ENCODE results near the gene ZNF564.
"Not testable (repeated sequence)": the region's sequence is repeated elsewhere in the genome, so short reads cannot be mapped to it uniquely, and the experiment has no call there.

ZNF564 gene

DNA sequence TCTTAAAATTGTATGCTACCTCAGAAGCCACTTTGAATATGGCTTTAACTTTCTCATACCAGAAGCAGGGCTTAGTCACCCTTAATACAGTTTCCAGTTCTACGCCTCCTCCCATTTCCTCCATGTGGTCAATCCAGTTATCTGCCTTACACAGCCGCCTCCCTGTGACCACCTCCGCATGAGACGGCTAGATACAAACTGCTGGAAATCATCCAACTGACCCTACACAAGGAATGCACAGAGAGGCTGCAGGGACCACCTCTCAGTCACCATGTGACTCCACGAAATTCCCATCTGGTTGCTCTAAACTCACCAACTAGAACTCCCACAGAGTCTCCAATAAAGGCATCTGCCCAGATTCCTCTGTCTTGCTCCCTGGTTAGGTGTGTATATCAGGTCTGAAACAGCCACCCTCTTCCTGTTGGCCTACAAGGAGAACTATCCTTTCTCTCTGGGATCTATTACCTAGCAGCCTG, 6.8 kb downstream of the ZNF564 start:
- Mint-ChIP-seq H3K9me3 (peaks cover 5 to 10% of the 10 kb centered on the region in 2 donors), H3K27ac (no peak overlapping the region), H3K27me3 (no peaks in the 10 kb centered on the region), H3K4me3 (peak overlapping the region in 1 of 2 donors; percentile 37), H3K4me1 (peaks cover 56% of the 10 kb centered on the region)
- DNase-seq (no peak), ATAC-seq (peak; percentile 50)

DNA sequence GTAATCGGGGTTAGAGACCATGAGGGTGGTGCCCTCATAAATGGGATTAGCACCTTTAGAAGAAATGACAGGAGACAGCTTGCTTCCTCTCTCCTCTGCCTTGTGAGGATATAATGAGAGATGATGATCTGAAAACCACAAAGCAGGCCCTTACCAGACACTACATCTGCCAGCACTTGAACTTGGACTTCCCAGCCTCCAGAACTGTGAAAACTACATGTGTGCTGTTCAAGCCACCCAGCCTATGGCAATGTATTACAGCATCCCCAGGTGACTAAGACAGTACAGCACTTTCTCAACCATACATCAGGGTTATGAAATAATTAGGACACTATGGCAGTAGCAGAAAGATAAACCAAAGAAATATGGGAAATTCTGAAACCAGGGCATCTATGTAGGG, 7.4 kb downstream of the ZNF564 start:
- H3K4me3 Mint-ChIP-seq: no peak overlapping the region
- no peaks in the 10 kb centered on the region for H3K27me3 Mint-ChIP-seq
- H3K4me1 Mint-ChIP-seq: peaks cover 50% of the 10 kb centered on the region
- ATAC-seq: peak; percentile 54
- H3K27ac Mint-ChIP-seq: no peak overlapping the region
- peaks cover 5 to 10% of the 10 kb centered on the region in 2 donors for H3K9me3 Mint-ChIP-seq
- DNase-seq: no peak

DNA sequence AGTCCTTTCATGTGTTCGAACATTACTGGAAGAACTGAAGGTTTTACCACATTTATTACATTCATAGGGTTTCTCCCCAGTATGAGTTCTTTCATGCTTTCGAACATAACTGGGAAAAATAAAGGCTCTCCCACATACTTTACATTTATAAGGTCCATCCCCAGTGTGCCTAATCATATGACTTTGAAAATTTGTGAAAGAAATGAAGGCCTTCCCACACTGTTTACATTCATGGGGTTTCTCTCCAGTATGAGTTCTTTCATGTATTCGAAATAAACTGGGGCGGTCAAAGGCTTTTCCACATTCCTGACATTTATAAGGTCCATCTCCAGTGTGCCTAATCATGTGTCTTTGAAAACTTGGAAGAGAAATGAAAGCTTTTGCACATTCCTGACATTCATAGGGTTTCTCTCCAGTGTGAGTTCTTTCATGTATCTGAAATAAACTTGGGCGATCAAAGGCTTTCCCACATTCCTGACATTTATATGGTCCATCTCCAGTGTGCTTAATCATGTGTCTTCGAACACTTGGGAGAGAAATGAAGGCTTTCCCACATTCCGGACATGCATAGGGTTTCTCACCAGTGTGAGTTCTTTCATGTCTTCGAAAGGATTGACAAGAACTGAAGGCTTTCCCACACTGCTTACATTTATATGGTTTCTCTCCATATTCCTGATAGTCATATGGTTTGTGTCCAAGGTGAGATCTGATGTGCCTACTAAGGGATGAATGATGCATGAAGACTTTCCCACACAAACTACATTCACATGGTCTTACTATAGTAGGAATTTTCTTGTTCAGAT, 24.0 kb downstream of the ZNF564 start:
- no peak overlapping the region for H3K27ac Mint-ChIP-seq

DNA sequence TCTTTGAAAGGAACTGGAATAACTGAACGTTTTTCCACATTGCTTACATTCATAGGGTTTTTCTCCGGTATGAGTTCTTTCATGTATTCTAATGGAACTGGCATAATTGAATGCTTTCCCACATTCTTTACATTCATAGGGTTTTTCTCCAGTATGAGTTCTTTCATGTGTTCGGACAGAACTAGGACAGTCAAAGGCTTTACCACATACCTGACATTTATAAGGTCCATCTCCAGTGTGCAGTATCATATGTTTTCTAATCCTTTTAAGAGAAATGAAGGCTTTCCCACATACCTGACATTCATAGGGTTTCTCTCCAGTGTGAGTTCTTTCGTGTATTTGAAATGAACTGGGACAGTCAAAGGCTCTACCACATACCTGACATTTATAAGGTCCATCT, 24.7 kb downstream of the ZNF564 start:
- Mint-ChIP-seq H3K4me1 (no peaks in the 10 kb centered on the region), H3K27me3 (no peaks in the 10 kb centered on the region), H3K27ac (no peak overlapping the region), H3K9me3 (peaks cover 47 to 82% of the 10 kb centered on the region in 2 donors), H3K4me3 (no peak overlapping the region)
- no peak for DNase-seq
- ATAC-seq: no peak

More for the DNA sequence above, 24.0 kb downstream of the ZNF564 start:
- no peaks in the 10 kb centered on the region for H3K4me1 Mint-ChIP-seq
- H3K4me3 Mint-ChIP-seq: no peak overlapping the region
- peaks cover 44 to 81% of the 10 kb centered on the region in 2 donors for H3K9me3 Mint-ChIP-seq
- peak in 1 of 2 donors; percentile 5 for DNase-seq
- ATAC-seq: no peak
- no peaks in the 10 kb centered on the region for H3K27me3 Mint-ChIP-seq

DNA sequence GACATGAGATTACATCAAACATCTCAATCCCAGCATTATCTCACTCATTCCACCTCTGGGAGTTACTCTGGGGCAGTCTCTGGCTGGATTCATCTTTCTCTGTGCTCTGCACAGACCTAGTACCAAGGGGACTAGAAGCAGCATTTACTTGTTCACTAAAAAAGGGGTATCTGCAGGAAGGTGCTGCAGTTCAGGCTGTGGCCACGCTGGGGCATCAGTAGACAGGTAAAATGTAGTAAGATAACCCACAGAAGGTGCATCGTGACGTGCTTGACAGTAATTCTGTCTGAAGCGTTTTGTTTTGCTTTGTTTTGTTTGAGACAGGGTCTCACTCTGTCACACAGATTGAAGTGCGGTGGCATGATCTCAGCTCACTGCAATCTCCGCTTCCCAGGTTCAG, 29.3 kb downstream of the ZNF564 start:
- DNase-seq (no peak), ATAC-seq (no peak)
- no peak overlapping the region for H3K4me3 Mint-ChIP-seq
- no peaks in the 10 kb centered on the region for H3K4me1 Mint-ChIP-seq
- peaks cover 53 to 79% of the 10 kb centered on the region in 2 donors for H3K9me3 Mint-ChIP-seq
- no peaks in the 10 kb centered on the region for H3K27me3 Mint-ChIP-seq
- no peak overlapping the region for H3K27ac Mint-ChIP-seq

DNA sequence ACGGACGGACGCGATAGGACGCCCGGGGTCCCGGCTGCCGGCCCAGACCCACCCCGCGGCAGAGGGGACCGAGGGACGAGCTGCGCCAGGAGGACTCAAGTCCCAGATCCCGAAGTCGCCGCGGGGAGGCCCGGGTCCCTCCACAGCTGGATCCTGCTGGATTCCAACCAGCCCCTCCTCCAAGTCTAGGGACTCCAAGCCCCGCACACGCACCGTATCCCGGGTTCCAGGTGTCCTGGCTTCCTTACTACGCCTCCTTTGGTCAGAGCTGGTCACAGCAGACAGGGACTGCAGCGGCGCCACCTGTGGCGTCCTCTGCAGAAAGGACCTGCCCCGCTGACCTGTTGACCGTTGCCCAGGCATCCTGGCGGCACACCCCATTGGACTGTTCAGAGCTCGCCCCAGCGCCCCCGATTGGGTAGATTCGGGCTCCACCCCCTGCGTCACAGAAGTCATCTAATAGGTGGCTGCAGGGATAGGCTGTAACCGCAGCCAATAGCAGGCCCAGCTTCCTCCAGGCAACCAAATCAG, 37.7 kb downstream of the ZNF564 start:
- DNase-seq: no peak
- no peak for ATAC-seq
- Mint-ChIP-seq H3K27me3 (peaks cover 19% of the 10 kb centered on the region), H3K9me3 (peaks cover 34 to 52% of the 10 kb centered on the region in 2 donors), H3K4me1 (peaks cover 6% of the 10 kb centered on the region), H3K4me3 (peak overlapping the region in 1 of 2 donors; percentile 42), H3K27ac (peak overlapping the region in 1 of 2 donors; percentile 81)

DNA sequence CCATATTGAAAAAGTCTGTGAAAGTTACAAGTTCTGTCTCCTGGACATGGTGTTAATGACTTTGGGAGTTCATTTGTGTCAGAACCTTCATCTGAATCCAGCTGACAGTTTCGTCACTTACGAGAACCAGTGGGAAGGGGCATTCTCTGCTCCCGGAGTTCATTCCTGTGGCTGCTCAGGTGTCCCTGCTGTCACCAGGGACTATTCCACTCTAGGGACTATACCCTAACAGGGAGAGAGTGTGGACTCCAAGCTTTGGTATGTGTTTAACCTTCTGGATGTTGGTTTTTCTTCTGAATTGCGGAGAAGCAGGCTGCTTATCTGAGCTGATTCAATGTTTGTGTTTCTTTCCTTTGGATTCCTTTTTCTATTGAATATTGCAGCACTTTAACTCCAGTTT, 54.2 kb downstream of the ZNF564 start:
- ATAC-seq: no peak
- Mint-ChIP-seq H3K9me3 (peaks cover 0 to 7% of the 10 kb centered on the region in 2 donors), H3K27me3 (no peaks in the 10 kb centered on the region), H3K4me1 (peaks cover 33% of the 10 kb centered on the region), H3K4me3 (no peak overlapping the region), H3K27ac (no peak overlapping the region)
- DNase-seq: no peak

DNA sequence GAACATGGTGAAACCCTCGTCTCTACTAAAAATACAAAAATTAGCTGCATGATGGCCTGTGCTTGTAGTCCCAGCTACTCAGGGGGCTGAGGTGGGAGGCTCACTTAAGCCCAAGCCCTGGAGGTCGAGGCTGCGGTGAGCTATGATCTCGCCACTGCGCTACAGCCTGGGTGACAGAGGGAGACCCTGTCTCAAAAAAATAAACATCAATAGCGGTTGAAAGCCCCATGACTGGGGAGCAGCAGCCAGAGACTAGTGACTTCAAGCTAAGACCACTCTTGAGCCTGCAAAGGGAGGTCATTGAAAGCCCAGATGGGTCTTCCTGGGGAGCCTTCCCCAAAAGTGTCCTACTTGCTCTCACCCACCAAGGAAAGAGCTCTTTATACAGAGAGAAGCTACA, 54.8 kb downstream of the ZNF564 start:
- ATAC-seq: no peak
- Mint-ChIP-seq H3K4me3 (peak overlapping the region; percentile 86 to 93), H3K27ac (no peak overlapping the region), H3K4me1 (peaks cover 33% of the 10 kb centered on the region), H3K27me3 (no peaks in the 10 kb centered on the region), H3K9me3 (peaks cover 0 to 7% of the 10 kb centered on the region in 2 donors)
- DNase-seq: no peak

DNA sequence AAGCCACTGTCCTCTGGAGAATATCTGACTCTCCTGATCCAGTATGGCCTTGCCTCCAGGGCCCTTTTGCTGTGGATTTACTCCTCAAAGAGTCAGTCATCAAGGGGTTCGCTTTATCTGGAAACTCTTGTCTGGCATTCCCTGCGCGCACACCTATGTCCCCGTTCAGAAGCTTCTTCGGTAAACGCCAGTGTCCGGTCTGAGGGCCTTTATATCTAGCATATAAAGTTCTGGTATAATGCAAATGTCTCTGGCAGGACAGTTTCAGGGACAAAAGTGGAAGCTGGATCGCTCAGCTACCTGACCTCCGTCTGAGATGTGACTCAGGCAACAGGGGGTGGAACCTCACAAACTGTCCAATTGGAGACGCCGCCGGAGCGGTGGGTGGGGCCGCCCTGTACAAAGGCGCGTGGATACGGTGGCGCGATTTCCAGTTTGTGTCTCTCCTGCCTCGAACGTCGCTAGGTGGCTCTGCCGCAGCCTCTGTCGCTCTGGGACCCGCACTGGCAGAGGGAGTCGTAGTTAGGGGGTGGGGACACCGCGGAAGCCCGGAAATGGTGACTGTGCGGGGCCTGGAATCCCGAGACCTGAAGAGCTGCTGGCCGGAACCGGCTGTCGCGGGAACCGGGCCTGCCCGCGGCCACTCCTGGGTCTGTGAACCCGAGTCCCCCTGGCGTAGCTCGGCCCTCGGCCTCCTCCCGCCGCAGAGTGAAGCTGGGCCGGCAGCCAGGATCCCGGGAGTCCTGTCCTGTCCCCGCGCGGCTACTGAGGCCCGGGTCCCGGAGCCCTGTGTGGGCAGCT, 56.1 kb downstream of the ZNF564 start:
- DNase-seq (peak; percentile 93 to 96), ATAC-seq (peak; percentile 100)
- Mint-ChIP-seq H3K27ac (peak overlapping the region; percentile 74 to 88), H3K9me3 (peaks cover 0 to 7% of the 10 kb centered on the region in 2 donors), H3K4me3 (peak overlapping the region; percentile 86 to 93), H3K4me1 (peaks cover 33% of the 10 kb centered on the region), H3K27me3 (no peaks in the 10 kb centered on the region)

DNA sequence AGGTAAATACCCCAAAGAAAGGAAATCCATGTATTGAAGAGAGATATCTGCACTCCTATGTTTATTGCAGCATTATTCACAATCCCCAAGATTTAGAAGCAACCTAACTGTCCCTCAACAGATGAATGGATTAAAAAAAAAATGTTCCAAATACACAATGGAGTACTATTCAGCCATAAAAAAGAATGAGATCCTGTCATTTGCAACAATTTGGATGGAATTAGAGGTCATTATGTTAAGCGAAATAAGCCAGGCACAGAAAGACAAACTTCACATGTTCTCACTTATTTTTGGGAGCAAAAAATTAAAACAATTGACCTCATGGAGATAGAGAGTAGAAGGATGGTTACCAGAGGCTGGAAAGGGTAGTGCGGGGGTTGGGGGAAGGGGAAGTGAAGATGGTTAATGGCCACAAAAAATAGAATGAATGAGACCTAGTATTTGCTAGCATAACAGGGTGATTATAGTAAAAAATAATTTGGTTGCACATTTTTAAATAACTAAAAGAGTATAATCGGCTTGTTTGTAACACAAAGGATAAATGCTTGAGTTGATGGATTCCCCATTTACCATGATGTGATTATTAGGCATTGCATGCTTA, 56.9 kb downstream of the ZNF564 start:
- no peaks in the 10 kb centered on the region for H3K27me3 Mint-ChIP-seq
- no peak overlapping the region for H3K27ac Mint-ChIP-seq
- H3K4me1 Mint-ChIP-seq: peaks cover 33% of the 10 kb centered on the region
- DNase-seq (no peak), ATAC-seq (no peak)
- H3K4me3 Mint-ChIP-seq: peak overlapping the region; percentile 54 to 93
- peaks cover 0 to 7% of the 10 kb centered on the region in 2 donors for H3K9me3 Mint-ChIP-seq

DNA sequence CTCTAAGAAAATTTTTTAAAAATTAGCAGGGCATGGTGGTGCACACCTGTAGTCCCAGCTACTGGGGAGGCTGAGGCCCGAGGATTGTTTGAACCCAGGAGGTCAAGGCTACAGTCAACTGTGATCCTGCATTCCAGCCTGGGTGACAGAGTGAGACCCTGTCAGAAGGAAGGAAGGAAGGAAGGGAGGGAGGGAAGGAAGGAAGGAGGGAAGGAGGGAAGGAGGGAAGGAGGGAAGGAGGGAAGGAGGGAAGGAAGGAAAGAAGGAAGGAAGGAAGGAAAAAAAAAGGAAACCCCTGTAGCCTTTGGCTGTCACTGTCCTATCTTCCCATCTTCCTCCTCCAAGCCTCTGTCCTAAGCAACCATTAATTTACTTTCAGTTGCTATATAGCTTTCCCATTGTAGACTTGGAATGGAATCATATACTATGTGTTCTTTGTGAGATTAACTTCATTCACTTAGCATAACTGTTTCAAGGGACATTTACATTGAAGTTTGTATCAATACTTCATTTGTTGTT, 65.0 kb downstream of the ZNF564 start:
- not testable (repeated sequence) for H3K27ac Mint-ChIP-seq, DNase-seq, H3K27me3 Mint-ChIP-seq, ATAC-seq, H3K4me3 Mint-ChIP-seq, H3K9me3 Mint-ChIP-seq
- H3K4me1 Mint-ChIP-seq: peaks cover 35% of the 10 kb centered on the region

DNA sequence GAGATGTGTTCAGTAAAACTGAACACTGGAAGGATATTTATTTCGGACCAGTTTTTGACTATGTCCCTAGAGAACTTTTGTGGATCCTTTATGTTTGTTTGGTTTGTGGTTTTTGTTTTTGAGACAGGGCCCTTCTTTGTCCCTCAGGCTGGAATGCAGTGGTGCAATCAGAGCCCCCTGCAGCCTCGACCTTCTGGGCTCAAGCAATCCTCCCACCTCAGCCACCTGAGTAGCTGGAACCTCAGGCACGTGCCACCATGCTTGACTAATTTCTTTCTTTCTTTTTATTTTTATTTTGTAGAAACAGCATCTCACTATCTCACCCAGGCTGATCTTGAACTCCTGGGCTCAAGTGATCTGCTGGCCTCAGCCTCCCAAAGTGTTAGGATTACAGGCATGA, 65.7 kb downstream of the ZNF564 start:
- H3K4me1 Mint-ChIP-seq: peaks cover 37% of the 10 kb centered on the region
- DNase-seq (no peak), ATAC-seq (no peak)
- H3K27ac Mint-ChIP-seq: no peak overlapping the region
- no peaks in the 10 kb centered on the region for H3K27me3 Mint-ChIP-seq
- H3K9me3 Mint-ChIP-seq: no peaks in the 10 kb centered on the region
- H3K4me3 Mint-ChIP-seq: peak overlapping the region; percentile 15 to 95

DNA sequence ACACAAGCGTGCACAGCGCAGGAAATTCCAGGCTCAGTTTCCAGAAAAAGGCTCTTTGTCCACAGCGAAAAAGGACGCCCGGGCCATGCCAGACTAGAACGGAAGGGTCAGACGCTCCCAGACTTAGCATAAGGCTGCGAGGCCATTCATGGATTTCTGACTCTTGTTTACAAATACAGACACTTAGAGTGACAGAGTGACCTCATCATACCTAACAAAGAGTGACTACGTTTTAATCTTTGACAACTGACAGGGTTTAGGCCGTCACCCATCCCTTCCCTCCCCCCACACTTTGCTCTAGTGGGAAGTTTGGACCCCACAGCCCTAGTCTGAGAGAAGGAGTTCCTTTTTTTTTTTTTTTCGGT, 66.2 kb downstream of the ZNF564 start:
- DNase-seq (no peak), ATAC-seq (peak; percentile 51)
- Mint-ChIP-seq H3K4me1 (peaks cover 37% of the 10 kb centered on the region), H3K9me3 (no peaks in the 10 kb centered on the region), H3K27ac (peak overlapping the region; percentile 67 to 87), H3K27me3 (no peaks in the 10 kb centered on the region), H3K4me3 (peak overlapping the region; percentile 95 to 98)

DNA sequence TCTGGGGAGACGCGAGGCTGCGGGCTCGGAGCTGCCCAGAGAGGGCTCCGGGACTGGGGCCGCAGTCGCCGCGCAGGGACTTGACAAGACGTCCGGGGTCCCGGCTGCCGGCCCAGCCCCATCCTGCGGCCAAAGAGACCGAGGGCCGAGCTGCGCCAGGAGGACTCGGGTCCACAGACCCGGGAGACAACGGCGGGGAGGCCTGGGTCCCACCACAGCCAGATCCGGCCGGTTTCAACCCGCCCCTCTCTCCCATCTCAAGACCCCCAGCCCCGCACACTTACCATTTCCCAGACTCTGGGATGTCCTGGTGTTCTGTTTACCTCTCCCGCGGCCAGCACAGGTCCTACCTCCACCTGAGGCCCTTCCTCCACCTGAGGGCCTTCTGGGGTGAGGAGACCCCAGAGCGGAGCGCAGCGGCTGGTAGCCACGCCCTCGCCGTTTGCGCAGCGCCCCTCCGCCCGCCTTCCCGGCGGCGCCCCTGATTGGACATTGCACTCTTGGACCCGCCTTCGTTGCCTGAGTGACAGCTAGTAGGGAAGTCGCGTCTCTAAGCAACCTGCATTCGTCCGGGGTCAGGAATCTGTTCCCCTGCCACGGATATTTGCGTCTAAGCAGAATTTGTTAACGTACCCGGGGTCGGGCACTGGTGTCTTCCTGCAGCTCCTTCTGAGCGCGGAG, 66.8 kb downstream of the ZNF564 start, which contains the start of gene ZNF709:
Gene ZNF709 (minus strand): TSS at position 446 of the 681 bp plus-strand sequence. CDS start 159 bp downstream, at position 287.
- Mint-ChIP-seq H3K27ac (peak within 1 kb of the TSS; percentile 68 to 87), H3K27me3 (no peaks in the 10 kb centered on the region), H3K4me3 (peak within 1 kb of the TSS; percentile 95 to 98), H3K4me1 (peaks cover 37% of the 10 kb centered on the region), H3K9me3 (no peaks in the 10 kb centered on the region)
- DNase-seq (peak; percentile 85 to 87), ATAC-seq (peak; percentile 98)

DNA sequence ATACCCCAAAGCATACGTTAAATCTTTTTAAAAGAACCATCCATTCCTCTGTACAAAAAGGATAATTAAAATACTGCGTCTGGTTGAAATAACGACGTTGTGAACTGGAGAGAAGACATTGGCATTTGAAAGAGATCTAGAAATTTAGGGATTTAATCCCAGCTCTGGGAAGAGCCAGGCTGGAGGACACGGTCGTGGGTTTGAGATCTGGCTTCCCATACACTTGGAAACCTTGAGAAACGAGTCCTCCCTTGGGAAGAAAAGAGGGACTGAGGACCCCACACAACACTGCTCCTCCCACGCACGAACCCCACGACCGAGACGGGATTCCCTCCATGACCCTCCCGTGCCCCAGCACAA, 67.3 kb downstream of the ZNF564 start:
- H3K4me1 Mint-ChIP-seq: peaks cover 39% of the 10 kb centered on the region
- H3K9me3 Mint-ChIP-seq: no peaks in the 10 kb centered on the region
- H3K27me3 Mint-ChIP-seq: no peaks in the 10 kb centered on the region
- H3K4me3 Mint-ChIP-seq: peak overlapping the region; percentile 95 to 98
- H3K27ac Mint-ChIP-seq: peak overlapping the region; percentile 68 to 84
- no peak for ATAC-seq
- no peak for DNase-seq
